RWPE2 (cell line): Measurements from ENCODE around the gene NAV2.

Source experiments
- ATAC-seq: fragments of 200-7000 bp; cut with Tn5 transposase; 3 replicates; pipeline ENCODE4 v1.9.1; 2021; ENCODE audit warnings: low read depth
- DNase-seq: peaks from one replicate; pipeline ENCODE4 v3.0.0-alpha.2; 2020; ENCODE audit warnings: low spot score
- H3K27ac ChIP-seq: fragments of 450-650 bp; 2 replicates; pipeline ENCODE4 v1.5.1; 2017; ENCODE audit warnings: mild to moderate bottlenecking; ENCODE audit not compliant: poor library complexity, severe bottlenecking
- H3K27me3 ChIP-seq: fragments of 250-450 bp; sonication (Bioruptor Pico); 2 replicates; pipeline ENCODE4 v1.5.1; 2021; ENCODE audit warnings: mild to moderate bottlenecking, moderate library complexity; ENCODE audit not compliant: insufficient read depth, poor library complexity, severe bottlenecking
- H3K36me3 ChIP-seq: fragments of 250-450 bp; sonication (Bioruptor Pico); 2 replicates; pipeline ENCODE4 v1.5.1; 2020; ENCODE audit warnings: low read depth, mild to moderate bottlenecking, moderate library complexity
- H3K4me1 ChIP-seq: fragments of 250-450 bp; sonication (Bioruptor Pico); 2 replicates; pipeline ENCODE4 v1.5.1; 2021; ENCODE audit warnings: mild to moderate bottlenecking, moderate library complexity; ENCODE audit not compliant: insufficient read depth, poor library complexity, severe bottlenecking
- H3K4me3 ChIP-seq: fragments of 250-450 bp; sonication (Bioruptor Pico); 2 replicates; pipeline ENCODE4 v1.5.1; 2021; ENCODE audit warnings: mild to moderate bottlenecking, moderate library complexity; ENCODE audit not compliant: severe bottlenecking
- H3K9me3 ChIP-seq: fragments of 250-450 bp; sonication (Bioruptor Pico); 2 replicates; pipeline ENCODE4 v1.5.1; 2021; ENCODE audit warnings: mild to moderate bottlenecking, moderate library complexity; ENCODE audit not compliant: severe bottlenecking
- CTCF ChIP-seq: fragments of 450-650 bp; IDR thresholded peaks from one replicate; pipeline ENCODE4 v1.5.1; 2017; ENCODE audit warnings: mild to moderate bottlenecking, moderate library complexity; ENCODE audit not compliant: poor library complexity, severe bottlenecking

NAV2 gene

GRCh38 chr11:19907839-19908238 is 195.2 kb downstream of the NAV2 start:
- Histone ChIP-seq H3K4me3 (no peak overlapping the region), H3K27ac (no peak overlapping the region), H3K27me3 (no peaks in the 10 kb centered on the region), H3K36me3 (no peaks in the 10 kb centered on the region), H3K9me3 (no peaks in the 10 kb centered on the region), H3K4me1 (no peaks in the 10 kb centered on the region)
- DNase-seq: no peak
- no peak for ATAC-seq
- no peak for TF ChIP-seq CTCF

GRCh38 chr11:19910931-19911330 is 198.3 kb downstream of the NAV2 start:
- no peak for ATAC-seq
- Histone ChIP-seq H3K27ac (no peak overlapping the region), H3K36me3 (no peaks in the 10 kb centered on the region)

GRCh38 chr11:19912115-19912957 is 199.7 kb downstream of the NAV2 start:
- no peak overlapping the region for H3K4me3 ChIP-seq
- H3K27ac ChIP-seq: no peak overlapping the region
- no peaks in the 10 kb centered on the region for H3K9me3 ChIP-seq
- no peaks in the 10 kb centered on the region for H3K36me3 ChIP-seq
- TF ChIP-seq CTCF: no peak
- DNase-seq: no peak
- H3K27me3 ChIP-seq: no peaks in the 10 kb centered on the region
- ATAC-seq: no peak
- no peaks in the 10 kb centered on the region for H3K4me1 ChIP-seq

More at GRCh38 chr11:19910931-19911330, 198.3 kb downstream of the NAV2 start:
- DNase-seq: no peak
- no peaks in the 10 kb centered on the region for H3K27me3 ChIP-seq
- H3K4me1 ChIP-seq: no peaks in the 10 kb centered on the region
- H3K4me3 ChIP-seq: no peak overlapping the region
- H3K9me3 ChIP-seq: no peaks in the 10 kb centered on the region
- no peak for TF ChIP-seq CTCF

- peaks cover under 1% of the 10 kb centered on the region for H3K4me1 ChIP-seq
- ATAC-seq: no peak
- H3K36me3 ChIP-seq: no peaks in the 10 kb centered on the region
- H3K4me3 ChIP-seq: no peak overlapping the region
- no peak for TF ChIP-seq CTCF
- no peaks in the 10 kb centered on the region for H3K27me3 ChIP-seq
- no peak for DNase-seq
- H3K9me3 ChIP-seq: no peaks in the 10 kb centered on the region
- no peak overlapping the region for H3K27ac ChIP-seq
Observed at GRCh38 chr11:19912958-19913892, 200.6 kb downstream of the NAV2 start.
